ENCODE measurements around the gene ECT2L.

DNA sequence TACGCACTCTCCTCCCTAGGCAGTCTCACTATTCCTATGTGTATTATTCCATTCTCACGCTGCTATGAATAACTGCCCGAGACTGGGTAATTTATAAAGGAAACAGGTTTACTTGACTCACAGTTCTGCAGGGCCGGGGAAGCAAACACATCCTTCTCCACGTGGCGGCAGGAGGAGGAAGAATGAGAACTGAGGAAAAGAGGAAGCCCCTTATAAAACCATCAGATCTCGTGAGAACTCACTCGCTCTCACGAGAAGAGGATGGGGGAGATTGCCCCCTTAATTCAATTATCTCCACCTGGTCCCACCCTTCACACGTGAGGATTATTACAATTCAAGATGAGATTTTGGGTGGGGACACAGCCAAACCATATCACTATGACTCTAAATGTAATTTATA, 61.9 kb downstream of the ECT2L start:
- TF ChIP-seq, protein P1, sequence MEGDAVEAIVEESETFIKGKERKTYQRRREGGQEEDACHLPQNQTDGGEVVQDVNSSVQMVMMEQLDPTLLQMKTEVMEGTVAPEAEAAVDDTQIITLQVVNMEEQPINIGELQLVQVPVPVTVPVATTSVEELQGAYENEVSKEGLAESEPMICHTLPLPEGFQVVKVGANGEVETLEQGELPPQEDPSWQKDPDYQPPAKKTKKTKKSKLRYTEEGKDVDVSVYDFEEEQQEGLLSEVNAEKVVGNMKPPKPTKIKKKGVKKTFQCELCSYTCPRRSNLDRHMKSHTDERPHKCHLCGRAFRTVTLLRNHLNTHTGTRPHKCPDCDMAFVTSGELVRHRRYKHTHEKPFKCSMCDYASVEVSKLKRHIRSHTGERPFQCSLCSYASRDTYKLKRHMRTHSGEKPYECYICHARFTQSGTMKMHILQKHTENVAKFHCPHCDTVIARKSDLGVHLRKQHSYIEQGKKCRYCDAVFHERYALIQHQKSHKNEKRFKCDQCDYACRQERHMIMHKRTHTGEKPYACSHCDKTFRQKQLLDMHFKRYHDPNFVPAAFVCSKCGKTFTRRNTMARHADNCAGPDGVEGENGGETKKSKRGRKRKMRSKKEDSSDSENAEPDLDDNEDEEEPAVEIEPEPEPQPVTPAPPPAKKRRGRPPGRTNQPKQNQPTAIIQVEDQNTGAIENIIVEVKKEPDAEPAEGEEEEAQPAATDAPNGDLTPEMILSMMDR (IDR thresholded peaks at IDR 0.05; ENCODE audit: extremely low read depth in 1 of 2, insufficient read depth in 1 of 2, low read depth in 1 of 2, low read length in 2 of 2) = no peak
- TF ChIP-seq POLR2A (IDR thresholded peaks at IDR 0.05; ENCODE audit: low read depth, low read length) (no peak), POLR2AphosphoS5 (IDR thresholded peaks at IDR 0.05; ENCODE audit: insufficient read depth, low read depth, low read length) (no peak)

Measured in endothelial cell of umbilical vein (primary cell).